KMS-11 (cell line): ENCODE measurements around the gene MLLT10.
A peak's percentile ranks its signal among the peaks of the same experiment; 100 is the strongest.

Experiments
- H2AFZ ChIP-seq: fragments of 200-600 bp; sonication (generic); 2 replicates; pipeline ENCODE4 v1.6.1; 2016; ENCODE audit warnings: antibody characterized with exemption, mixed run types, low read depth
- H3K27ac ChIP-seq: fragments of 200-600 bp; sonication (generic); 2 replicates; pipeline ENCODE4 v1.6.1; 2016; ENCODE audit warnings: mild to moderate bottlenecking, mixed run types
- H3K27me3 ChIP-seq: fragments of 200-600 bp; sonication (generic); 2 replicates; pipeline ENCODE4 v1.6.1; 2017; ENCODE audit warnings: mild to moderate bottlenecking, low read depth, mixed run types, moderate library complexity; ENCODE audit not compliant: insufficient read depth
- H3K36me3 ChIP-seq: fragments of 200-600 bp; sonication (generic); 2 replicates; pipeline ENCODE4 v1.6.1; 2017; ENCODE audit warnings: mild to moderate bottlenecking, mixed run types; ENCODE audit not compliant: insufficient read depth
- H3K4me1 ChIP-seq: fragments of 200-600 bp; sonication (generic); 2 replicates; pipeline ENCODE4 v1.6.1; 2016; ENCODE audit warnings: mild to moderate bottlenecking, low read depth, mixed run types; ENCODE audit not compliant: poor library complexity, severe bottlenecking
- H3K4me2 ChIP-seq: fragments of 200-600 bp; sonication (generic); 2 replicates; pipeline ENCODE4 v1.7.0; 2016; ENCODE audit warnings: mild to moderate bottlenecking, mixed run types
- H3K4me3 ChIP-seq: fragments of 200-600 bp; sonication (generic); IDR thresholded peaks from 2 replicates; pipeline ENCODE4 v1.6.1; 2017; ENCODE audit warnings: low read depth, low read length, mixed read lengths; ENCODE audit not compliant: insufficient read depth
- H3K79me2 ChIP-seq: fragments of 200-600 bp; sonication (generic); 2 replicates; pipeline ENCODE4 v1.6.1; 2016; ENCODE audit warnings: low read depth, mixed run types; ENCODE audit not compliant: insufficient read depth
- H3K9ac ChIP-seq: fragments of 200-600 bp; sonication (generic); 2 replicates; pipeline ENCODE4 v1.6.1; 2016; ENCODE audit warnings: mild to moderate bottlenecking, mixed run types
- H4K20me1 ChIP-seq: fragments of 200-600 bp; sonication (generic); 2 replicates; pipeline ENCODE4 v1.6.1; 2016; ENCODE audit warnings: mild to moderate bottlenecking, mixed run types; ENCODE audit not compliant: insufficient read depth
- TF ChIP-seq, protein P1 (sequence below): fragments of 200-600 bp; sonication (generic); conservative IDR thresholded peaks from 2 replicates; pipeline ENCODE4 v1.6.1; 2017; ENCODE audit warnings: low read depth, mild to moderate bottlenecking, antibody characterized with exemption, low read length, moderate library complexity, mixed read lengths

MLLT10 gene

DNA sequence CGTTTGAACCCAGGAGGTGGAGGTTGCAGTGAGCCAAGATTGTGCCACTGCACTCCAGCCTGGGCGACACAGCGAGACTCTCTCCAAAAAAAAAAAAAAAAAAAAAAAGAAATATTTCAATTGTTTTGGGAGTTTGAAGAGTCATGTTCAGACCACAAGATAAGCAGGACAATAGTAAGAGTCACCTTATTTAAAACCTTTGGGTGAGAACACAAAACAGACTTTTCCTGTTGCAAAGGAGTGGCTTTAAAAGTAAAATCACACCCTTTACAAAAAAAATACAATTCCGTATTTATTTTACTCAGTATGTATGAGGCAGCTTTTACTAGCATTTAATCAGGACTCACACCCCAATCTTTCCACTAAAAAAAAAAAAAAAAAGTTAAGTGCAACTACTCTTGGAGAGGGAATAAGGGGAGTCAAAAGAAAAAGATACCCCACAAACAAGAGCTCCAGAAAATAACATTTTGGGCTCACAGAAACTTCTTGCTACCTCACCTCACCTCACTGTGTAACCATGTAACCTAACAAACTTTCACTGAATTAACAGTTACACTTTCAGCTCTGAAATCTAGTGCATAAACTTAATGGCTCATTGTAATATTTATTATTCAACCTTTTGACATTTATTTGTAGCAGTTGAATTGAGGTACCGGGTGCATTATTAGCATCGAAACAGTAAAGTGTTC lies 19.8 kb upstream of the MLLT10 start:
- Histone ChIP-seq H3K4me2 (no peak overlapping the region), H3K4me1 (peaks cover 28% of the 10 kb centered on the region), H3K79me2 (no peaks in the 10 kb centered on the region), H2AFZ (no peak overlapping the region), H3K36me3 (no peaks in the 10 kb centered on the region), H4K20me1 (no peaks in the 10 kb centered on the region), H3K27me3 (peaks cover 30% of the 10 kb centered on the region), H3K27ac (no peak overlapping the region), H3K9ac (no peak overlapping the region), H3K4me3 (no peak overlapping the region)
- TF ChIP-seq, protein P1, sequence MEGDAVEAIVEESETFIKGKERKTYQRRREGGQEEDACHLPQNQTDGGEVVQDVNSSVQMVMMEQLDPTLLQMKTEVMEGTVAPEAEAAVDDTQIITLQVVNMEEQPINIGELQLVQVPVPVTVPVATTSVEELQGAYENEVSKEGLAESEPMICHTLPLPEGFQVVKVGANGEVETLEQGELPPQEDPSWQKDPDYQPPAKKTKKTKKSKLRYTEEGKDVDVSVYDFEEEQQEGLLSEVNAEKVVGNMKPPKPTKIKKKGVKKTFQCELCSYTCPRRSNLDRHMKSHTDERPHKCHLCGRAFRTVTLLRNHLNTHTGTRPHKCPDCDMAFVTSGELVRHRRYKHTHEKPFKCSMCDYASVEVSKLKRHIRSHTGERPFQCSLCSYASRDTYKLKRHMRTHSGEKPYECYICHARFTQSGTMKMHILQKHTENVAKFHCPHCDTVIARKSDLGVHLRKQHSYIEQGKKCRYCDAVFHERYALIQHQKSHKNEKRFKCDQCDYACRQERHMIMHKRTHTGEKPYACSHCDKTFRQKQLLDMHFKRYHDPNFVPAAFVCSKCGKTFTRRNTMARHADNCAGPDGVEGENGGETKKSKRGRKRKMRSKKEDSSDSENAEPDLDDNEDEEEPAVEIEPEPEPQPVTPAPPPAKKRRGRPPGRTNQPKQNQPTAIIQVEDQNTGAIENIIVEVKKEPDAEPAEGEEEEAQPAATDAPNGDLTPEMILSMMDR = no peak

DNA sequence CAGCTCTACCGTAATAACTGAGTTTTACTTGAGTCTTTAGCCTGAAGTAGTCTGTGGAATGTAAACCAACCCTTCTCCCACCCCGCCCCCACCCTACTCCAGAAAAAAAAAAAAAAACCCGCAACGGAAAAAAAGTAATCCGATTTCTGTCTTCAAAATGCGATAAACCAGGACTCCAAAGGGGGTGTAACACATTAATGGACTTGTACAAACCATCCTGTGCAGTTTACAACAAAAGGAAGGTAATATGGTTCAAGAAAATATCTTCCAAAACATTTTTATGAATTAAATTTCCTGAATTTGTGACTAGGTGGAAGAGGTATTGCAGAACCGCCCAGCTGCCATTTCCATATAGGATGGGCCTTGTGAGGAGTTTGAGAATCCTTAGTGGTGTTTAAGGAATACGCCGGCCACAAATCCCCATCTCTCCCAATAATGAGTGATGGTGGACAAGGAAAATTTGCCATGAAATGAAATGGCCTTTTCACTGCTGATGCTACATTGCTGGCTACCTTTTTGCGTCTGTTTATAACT lies 19.1 kb upstream of the MLLT10 start:
- H3K79me2 ChIP-seq = no peaks in the 10 kb centered on the region
- no peak overlapping the region for H3K4me3 ChIP-seq
- peaks cover 34% of the 10 kb centered on the region for H3K4me1 ChIP-seq
- H3K9ac ChIP-seq = no peak overlapping the region
- no peaks in the 10 kb centered on the region for H3K36me3 ChIP-seq
- H4K20me1 ChIP-seq = no peaks in the 10 kb centered on the region
- H3K27me3 ChIP-seq = peaks cover 36% of the 10 kb centered on the region
- TF ChIP-seq, protein P1 = no peak
- H3K27ac ChIP-seq = no peak overlapping the region
- no peak overlapping the region for H3K4me2 ChIP-seq
- H2AFZ ChIP-seq = no peak overlapping the region

DNA sequence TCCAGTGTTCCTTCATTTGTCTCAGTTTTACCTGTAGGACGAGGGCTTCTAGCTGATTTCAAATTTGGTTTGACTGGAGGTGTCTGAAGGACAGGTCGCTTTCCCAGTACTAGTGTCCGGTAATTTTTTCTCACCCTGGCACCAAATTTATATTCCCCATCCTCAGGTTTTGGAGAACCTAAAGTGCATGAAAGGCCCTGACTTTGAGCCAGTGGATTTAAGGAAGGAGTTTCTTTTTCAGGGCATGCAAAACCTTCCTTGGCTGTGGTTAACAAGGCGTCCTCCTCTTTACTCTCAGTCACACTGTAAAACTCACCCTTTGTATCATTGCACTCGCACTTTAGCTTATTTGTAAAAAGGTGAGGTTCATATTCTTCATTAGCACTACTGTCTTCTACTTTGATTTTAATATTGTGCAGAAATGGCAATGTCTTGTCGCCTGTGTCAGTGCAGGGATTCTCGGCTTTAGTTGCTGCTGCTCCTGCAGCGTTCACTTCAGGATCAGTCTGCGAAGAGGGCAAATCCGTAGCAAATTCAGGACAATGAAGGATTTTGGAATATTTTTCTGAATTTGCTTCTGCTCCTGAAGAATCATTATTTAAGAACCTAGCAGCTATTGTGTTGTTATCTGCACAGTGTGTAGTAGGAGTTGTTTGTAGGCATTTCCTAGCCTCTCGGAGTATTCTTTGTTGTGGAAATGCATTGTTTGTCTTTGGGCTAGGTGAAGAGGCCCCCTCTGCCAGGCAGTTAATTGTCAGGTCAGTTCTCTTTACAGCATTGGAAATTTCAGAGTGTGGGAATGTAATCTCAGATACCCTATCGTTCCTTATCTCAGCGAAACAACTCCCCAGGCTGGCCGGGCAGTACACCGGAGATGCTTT lies 18.4 kb upstream of the MLLT10 start:
- H3K4me3 ChIP-seq = no peak overlapping the region
- no peak overlapping the region for H3K27ac ChIP-seq
- H3K79me2 ChIP-seq = no peaks in the 10 kb centered on the region
- peak overlapping the region; percentile 85 for H3K4me2 ChIP-seq
- H3K4me1 ChIP-seq = peaks cover 40% of the 10 kb centered on the region
- no peak overlapping the region for H3K9ac ChIP-seq
- H2AFZ ChIP-seq = peak overlapping the region; percentile 80; the same call in 1 of the 2 replicates
- no peaks in the 10 kb centered on the region for H3K36me3 ChIP-seq
- no peaks in the 10 kb centered on the region for H4K20me1 ChIP-seq
- H3K27me3 ChIP-seq = peaks cover 41% of the 10 kb centered on the region
- TF ChIP-seq, protein P1 = no peak

DNA sequence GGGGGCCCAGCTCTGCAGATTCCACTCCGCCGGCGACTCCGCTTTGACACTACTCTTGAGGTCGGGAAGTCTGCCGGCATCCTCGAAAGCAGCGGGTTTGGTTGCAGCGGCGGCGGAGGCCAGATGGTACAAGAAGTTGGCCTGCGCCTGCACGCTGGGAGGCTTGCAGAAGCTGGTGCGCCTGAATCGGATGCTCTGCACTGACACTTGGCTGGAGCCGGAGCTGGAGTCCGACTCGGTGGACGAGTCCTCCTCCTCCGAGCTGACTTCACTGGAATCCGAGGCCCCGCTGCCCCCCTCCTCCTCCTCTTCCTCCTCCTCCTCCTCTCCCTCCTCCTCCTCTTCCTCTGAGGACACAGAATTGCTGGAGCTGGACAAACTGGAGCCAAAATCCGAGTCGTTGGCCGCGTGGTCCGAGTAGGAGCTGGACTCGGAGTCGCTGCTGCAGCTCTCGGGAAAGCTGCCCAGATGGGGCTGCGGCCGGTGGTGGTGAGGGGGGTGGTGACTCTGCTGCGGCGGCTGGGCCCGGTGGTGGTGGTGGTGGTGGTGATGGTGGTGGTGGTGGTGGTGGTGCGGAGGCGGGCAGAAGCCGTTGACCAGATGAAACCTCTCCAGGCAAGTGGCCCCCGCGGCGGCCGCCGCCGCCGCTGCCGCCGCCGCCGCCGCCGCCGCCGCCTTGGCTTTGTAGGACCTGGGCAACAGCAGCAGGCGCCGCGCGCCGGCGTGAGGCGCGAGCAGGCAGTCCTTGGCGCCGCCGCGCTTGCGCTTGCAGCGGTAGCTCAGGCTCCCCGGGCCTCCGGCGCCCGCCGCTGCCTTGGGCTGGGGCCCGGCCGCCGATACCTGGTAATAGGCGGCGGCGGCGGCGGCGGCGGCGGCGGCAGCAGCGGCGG lies 17.5 kb upstream of the MLLT10 start:
- Histone ChIP-seq H3K27ac (no peak overlapping the region), H3K4me1 (peaks cover 44% of the 10 kb centered on the region)
- TF ChIP-seq, protein P1 = no peak

More for the DNA sequence above, 17.5 kb upstream of the MLLT10 start:
- H3K79me2 ChIP-seq = no peaks in the 10 kb centered on the region
- H3K27me3 ChIP-seq = peaks cover 49% of the 10 kb centered on the region
- no peak overlapping the region for H3K9ac ChIP-seq
- peak overlapping the region; percentile 83 for H2AFZ ChIP-seq
- no peak overlapping the region for H3K4me3 ChIP-seq
- H4K20me1 ChIP-seq = no peaks in the 10 kb centered on the region
- H3K36me3 ChIP-seq = no peaks in the 10 kb centered on the region
- H3K4me2 ChIP-seq = peak overlapping the region; percentile 85
